ENCODE measurements around the gene LUZP2.

GRCh38 chr11:24471084-24471483 lies 25.8 kb upstream of the LUZP2 start:
- TF ChIP-seq POLR2A (IDR thresholded peaks at IDR 0.05) (no peak), CTCF (IDR thresholded peaks at IDR 0.05 in 8 of 11, conservative IDR thresholded peaks at IDR 0.05 in 3 of 11) (no peak)
